Tibial nerve (tissue), 4 donors: ENCODE results near the gene JUN.

ENCODE experiments used
- EP300 ChIP-seq, 2 donors: sonication (generic); formaldehyde crosslinking; IDR thresholded peaks; one replicate each; pipeline ENCODE4 v1.6.1; 2017; ENCODE audit warnings: antibody characterized with exemption in 2 of 2, mild to moderate bottlenecking in 1 of 2
- POLR2A ChIP-seq, 2 donors: fragments of 450-650 bp; IDR thresholded peaks; one replicate each; pipeline ENCODE4 v1.6.1; 2017; ENCODE audit warnings: antibody characterized with exemption in 2 of 2, mild to moderate bottlenecking in 2 of 2, moderate library complexity in 2 of 2
- TF ChIP-seq, protein P1 (sequence below), 5 experiments: fragments of 200-600 bp in 3 of 5; fragments of 450-650 bp in 2 of 5; sonication (generic) in 3 of 5; IDR thresholded peaks; one replicate each; pipeline ENCODE4 v1.5.1; 2016 to 2019; ENCODE audit warnings: antibody characterized with exemption in 5 of 5, mild to moderate bottlenecking in 3 of 5, moderate library complexity in 2 of 5

DNA sequence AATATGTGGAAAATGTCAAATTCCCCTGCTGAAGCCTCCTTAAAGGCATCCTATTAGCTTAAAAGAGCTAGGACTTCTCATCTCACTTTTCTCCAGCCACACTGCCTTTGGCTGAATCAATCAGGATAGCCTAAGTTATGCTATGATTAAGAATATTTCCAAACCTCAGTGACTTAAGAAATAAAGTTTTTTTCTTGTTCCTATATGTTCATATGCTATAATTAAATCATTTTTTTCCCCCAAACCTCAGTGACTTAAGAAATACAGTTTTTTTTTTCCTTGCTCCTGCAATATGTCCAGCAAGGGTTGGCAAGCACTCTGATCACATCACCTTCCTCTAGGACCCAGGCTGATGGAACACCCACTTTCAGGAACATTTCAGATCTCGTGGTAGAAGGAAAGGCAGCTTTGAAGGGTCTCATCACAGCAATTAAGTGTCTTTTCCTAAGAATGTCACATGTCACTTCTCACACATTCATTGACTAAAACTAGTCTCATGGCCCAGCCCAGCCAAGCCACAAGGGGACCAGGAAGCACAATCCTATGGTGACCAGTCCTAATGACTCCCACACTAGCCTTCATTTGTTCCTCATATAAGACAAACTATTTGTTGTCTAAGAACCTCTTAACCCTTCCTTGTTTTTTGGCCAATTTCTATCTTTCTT, 6.3 kb upstream of the JUN start:
- TF ChIP-seq, protein P1, sequence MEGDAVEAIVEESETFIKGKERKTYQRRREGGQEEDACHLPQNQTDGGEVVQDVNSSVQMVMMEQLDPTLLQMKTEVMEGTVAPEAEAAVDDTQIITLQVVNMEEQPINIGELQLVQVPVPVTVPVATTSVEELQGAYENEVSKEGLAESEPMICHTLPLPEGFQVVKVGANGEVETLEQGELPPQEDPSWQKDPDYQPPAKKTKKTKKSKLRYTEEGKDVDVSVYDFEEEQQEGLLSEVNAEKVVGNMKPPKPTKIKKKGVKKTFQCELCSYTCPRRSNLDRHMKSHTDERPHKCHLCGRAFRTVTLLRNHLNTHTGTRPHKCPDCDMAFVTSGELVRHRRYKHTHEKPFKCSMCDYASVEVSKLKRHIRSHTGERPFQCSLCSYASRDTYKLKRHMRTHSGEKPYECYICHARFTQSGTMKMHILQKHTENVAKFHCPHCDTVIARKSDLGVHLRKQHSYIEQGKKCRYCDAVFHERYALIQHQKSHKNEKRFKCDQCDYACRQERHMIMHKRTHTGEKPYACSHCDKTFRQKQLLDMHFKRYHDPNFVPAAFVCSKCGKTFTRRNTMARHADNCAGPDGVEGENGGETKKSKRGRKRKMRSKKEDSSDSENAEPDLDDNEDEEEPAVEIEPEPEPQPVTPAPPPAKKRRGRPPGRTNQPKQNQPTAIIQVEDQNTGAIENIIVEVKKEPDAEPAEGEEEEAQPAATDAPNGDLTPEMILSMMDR (IDR thresholded peaks at IDR 0.05), result no peak
- TF ChIP-seq POLR2A (IDR thresholded peaks at IDR 0.05), result no peak
- TF ChIP-seq EP300 (IDR thresholded peaks at IDR 0.05), result no peak
